A673 (cell line): Measurements from ENCODE around the gene MRM2.

Experiments used
- CTCF ChIP-seq: fragments of 300-800, 200-600 bp; sonication (generic); conservative IDR thresholded peaks from 2 replicates; pipeline ENCODE4 v1.5.1; 2017; ENCODE audit warnings: low read depth, mild to moderate bottlenecking, antibody characterized with exemption, low read length, moderate library complexity, mixed read lengths
- EZH2 ChIP-seq: fragments of 200-600 bp; sonication (generic); IDR thresholded peaks from 2 replicates; pipeline ENCODE4 v1.6.1; 2017; ENCODE audit warnings: borderline replicate concordance, low read depth, mild to moderate bottlenecking, mixed read lengths, antibody characterized with exemption, low read length; ENCODE audit not compliant: poor library complexity, severe bottlenecking

- TF ChIP-seq CTCF, result no peak
- no peak for TF ChIP-seq EZH2
Observed at GRCh38 chr7:2201128-2201527, 40.9 kb downstream of the MRM2 start.
